Fibroblast of skin of left quadriceps (primary cell): ENCODE measurements around the gene FIGN.

Experiments used
- DNase-seq, 2 experiments: peaks; one replicate each; pipeline ENCODE4 v3.0.0-alpha.2; 2013; ENCODE audit warnings: low read depth in 2 of 2

FIGN gene

DNA sequence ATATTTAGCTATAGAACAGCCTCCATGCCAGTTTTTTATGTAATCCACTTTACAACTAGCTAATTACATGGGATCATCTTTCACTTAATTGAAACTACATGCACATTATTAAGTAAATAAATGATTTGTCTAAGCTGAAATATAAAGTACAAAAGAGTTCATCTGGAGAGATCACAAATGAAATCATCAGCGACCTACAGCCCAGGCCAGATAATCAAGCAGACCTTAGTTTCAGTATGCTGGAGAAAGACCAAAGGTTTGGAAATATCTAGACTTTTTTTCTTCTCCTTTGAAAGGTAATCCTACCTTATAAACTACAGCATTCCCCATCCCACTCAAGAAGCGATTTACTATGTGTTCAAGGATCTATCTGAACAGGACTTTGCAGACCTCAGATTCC is 26.5 kb downstream of the FIGN start:
- DNase-seq = no peak

DNA sequence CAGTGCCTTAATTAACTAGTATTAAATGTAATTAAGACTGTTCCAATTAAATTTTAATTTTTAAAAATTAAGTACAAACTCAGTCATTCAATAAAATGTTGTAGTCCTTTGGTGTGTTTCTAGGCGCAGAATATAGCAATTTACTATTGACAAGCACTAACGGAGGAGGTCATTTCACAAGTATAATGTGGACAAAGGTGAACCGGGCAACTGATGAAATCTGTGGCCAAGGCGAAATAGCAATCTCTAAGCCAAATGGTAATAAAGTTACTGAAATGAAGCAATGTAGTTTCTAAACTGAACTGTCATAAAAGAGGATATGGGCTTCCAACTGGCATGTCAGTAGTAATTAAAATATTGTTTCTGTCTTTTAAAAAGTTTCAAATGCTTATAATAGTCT is 27.5 kb downstream of the FIGN start:
- DNase-seq = no peak

DNA sequence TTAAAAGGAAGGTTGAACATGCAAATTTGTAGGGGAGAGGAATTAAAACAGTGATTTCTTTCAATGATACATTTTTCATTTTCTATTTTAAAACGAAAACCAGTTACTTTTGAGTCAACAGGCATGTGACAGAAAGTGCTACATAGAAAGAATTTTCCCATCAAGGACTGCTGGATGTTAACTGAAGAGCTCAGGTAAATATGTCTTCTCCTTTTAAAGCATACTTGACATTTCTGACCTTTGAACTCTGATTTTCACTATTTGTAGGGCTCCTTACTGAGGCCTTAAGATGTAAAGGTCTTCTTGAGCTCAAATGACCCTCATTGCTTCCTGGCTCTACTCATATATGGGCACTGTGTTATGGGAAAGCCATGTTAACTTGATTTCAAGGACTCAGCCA is 32.4 kb downstream of the FIGN start:
- DNase-seq = no peak

DNA sequence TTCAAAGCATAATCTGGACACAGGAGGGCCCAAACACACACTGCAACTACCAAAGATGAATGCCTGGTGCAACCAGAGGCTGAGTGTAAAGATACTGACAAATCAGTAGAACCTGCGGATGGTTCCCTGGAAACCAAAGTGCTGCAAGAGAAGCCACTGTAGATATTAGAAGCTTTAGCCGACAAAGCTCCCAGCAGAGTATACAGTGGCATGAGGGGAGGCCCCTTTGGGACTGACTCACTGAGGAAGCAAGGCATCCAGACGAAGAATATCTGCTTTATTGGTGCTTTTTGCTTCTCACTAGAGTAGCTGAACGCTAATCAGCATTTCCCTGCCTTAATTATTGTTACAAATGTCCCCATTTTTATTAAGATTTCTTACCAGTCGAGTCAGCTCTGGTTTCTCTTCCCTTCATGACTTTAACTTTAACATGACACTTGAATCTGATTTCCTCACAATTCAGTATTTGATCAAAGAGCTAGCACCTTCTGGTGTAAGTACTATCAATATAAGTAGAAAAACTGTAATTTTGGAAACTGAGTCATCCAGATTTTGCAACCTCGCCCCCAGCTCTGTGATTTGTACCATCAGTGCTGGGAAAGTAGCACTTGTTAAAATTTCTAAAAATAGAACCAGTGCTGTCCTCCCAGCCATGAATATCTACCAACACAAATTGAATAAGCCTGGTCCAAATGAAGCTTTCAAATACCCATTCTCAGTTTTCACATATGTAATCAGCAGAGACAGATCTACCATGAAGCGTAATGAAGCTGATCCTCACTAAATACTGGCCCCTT is 34.2 kb downstream of the FIGN start:
- no peak for DNase-seq

DNA sequence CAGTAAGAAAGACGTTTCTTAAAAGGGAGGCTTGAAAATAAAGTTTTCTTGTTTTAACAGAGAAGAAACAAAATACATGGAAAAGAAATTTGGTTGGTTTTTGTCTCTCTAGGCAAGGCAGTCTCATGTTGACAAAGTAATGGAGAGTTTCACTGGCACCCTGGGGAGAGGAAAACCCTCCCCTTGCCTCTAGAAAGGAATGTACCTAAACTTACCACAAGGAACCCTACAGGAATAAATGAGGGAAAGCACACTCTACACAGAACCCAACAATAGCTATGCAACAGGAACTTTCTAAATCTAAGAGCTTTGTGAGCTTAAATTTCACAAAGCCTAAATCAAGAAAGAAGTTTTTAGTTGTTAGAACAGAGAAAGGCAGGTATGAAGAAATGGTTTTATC is 37.0 kb downstream of the FIGN start:
- no peak for DNase-seq

DNA sequence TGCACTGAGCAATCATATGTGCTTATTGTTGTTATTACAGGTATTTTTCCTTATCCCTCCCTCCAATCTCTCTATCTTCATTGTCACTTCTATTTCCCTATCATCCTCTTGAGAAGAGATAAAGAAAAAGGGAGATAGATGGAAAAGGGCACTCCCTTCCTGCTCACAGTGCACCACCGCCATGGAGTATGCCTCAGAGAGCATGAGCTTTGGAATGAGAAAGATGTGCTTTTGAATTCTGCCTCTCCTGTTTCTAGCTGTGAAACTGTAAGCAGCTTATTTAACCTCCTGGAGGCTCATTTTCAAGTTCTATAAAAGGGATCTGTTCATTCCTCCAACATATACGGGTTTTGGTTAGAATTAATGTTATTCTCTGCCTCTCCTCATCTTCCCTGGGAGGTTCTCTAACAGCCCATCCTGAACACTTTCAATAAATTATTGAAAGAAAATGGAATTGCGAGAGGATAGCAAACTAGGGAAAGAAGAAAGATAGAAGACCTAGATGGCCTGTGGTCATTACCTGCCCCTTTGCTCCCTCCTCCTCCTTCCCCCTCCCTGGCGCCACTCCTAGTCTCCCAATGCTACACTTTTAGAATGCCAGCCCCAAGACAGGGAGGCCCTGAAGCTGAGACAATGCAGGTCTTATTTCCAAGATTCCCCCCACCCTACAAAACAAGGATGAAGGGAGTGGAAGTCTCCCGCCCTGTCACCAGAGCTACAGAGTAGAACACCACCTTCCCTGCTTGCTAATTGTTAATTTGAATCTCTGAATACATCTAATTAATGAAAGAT is 37.8 kb downstream of the FIGN start:
- no peak for DNase-seq

DNA sequence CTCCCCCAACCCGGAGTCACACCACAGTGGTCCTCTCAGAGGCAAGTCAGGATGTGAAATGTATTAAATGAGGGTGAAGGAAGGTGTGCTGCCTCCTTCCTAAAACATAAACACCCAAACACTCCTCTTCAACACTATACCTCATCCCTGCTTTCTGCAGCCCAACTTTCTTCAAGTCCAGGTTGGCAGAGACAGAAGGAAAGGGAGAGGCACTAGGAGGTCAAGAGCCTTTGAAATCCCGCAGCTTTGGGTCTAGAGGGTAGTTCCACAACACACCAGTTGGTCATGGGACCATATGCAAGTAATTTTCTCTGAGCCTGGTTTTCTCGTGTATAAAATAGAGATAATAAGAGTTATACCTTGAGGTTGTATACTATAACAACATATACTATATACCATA is 38.4 kb downstream of the FIGN start:
- no peak for DNase-seq

DNA sequence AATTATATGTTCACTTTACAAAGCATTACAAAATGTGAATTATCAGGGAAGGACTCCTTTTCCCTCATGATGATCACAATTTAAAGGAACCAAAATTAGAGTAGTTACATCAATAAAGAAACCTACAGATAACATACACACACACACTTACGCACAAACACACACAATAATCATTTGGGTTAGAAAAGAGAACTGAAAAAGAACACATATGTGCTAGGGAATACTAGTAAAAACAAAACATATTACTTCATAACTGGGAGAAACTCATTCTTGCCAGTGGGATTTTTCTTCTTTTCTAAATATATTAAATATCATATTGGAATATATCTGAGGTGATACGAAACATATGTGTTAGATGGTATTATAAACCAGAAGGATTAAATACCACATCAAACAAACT is 42.3 kb downstream of the FIGN start:
- DNase-seq = no peak

DNA sequence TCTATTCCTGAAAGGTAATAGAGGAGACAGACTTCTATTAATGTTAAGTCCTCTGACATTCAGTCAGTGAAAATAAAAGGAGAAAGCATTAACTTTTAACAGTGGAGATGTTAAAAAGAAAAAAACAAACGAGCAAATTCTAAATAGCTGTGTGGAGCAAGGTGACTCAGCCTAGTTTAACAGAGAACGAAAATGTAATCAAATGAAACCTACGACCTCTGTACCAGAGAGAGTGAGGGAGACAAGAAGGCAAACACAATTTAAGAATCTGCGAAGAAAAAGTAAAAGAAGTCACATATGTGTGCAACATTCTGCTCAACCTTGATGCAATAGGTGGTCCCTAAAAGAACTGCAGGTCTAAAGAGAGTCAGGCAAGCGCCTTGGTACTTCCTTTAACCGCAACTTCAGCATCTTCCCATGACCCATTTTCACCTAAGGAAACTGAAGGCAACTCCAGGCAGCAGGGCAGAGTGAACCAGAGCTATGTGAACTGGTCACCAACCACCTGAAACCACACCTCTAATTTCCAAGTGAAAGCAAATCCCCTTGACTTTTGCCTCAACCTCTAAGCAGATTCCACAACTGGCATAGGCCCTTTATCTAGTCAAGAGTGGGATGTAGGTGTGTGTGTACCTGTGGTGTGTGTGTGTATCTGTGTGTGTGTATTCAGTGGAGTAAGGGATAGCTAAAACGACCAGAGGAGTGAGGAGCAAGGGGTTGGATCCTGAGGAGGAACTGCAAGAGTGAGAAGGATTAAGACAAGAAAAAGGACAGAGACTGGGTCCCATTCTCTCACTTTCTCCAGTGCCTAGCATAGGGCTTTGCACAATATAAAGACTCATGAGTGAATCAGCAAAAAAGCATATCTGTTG is 43.0 kb downstream of the FIGN start:
- DNase-seq = no peak

DNA sequence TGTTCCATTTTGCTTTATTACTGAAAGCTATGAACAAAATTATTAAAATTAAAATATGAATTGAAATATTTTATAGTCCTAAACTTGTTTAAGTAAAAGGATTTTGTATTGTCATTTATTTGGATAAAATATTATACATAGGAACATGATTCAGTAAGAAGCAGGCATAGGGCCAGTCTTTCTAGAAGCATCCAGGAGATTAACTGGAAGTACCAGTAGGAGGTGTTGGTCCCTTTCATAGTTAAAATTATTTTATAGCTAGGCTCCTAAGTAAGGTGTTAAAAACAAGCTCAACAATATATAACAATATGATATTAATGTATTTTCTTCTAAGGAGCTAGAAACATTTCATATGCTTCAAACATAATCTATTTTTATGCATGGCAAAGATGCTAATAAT is 43.7 kb downstream of the FIGN start:
- no peak for DNase-seq

DNA sequence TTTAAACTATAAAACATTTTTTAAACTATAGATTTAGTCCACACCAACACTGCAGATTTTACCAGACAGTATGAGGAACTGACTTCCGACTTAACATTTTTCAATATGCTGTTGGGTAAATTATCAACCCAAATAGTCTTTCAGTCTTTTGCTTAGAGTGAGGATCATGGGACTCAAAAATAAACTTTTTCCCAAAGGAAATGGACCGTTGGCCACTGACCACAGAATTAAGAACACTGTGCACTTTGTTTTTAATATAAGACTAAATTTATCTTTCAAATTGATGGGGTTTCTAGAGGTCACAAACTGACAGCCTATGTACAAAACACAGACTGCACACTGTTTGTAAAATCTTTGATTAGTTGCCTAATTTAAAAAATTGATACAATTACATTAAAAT is 44.9 kb downstream of the FIGN start:
- no peak for DNase-seq

DNA sequence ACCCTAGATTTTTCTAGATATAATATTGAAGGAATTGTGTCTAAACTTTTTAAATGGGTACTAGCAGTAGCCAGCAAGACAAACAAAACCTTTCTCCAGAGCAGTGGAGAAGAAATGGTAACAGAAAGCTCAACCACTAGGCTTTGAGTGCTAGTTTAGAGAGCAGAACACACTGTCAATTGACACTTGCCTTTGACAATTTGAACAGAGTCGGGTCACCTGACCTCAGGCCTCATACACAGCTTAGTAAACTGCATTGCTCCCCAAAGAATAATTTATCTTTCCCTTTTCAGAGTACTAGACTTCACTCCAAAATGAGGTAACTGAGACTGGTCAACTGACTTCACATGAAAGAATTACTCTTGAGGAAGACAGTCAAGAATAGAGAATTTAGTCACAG is 48.6 kb downstream of the FIGN start:
- no peak for DNase-seq

DNA sequence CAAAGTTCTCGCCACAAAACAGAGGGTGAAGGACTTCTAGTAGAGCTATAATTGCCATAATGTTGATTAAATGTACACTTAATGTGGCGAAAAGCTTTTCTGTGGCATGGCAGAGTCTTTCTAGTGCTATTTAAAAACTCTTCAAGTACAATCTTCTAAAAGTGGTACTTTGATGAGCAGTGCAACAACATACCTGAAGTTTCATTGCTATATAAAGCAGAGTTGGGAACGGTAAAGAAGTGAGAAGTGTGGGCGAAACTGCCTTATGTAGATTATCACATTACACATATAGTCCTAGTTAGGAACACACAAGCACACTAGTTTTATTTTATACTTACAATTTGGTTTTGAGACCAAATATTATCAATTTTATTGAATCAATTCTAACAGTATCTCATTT is 49.5 kb downstream of the FIGN start:
- no peak for DNase-seq

DNA sequence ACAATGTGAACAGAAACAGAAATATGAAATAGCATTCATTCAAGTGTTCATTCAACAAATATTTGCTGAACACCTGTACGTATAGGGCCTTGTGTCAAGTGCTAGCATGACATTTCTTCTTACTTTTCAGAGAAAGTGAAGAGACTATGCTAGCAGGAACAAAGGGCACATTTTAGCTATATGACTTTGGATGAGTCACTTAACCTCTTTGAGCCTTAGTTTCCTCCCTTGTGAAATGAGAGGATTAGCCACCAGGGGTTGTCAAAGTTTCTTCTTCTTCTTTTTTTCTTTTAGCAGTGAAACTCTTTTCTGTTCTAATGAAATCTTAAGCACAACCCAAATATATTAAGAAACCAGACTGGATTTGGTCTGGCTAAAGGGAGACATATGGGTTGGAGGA is 53.1 kb downstream of the FIGN start:
- DNase-seq = no peak

DNA sequence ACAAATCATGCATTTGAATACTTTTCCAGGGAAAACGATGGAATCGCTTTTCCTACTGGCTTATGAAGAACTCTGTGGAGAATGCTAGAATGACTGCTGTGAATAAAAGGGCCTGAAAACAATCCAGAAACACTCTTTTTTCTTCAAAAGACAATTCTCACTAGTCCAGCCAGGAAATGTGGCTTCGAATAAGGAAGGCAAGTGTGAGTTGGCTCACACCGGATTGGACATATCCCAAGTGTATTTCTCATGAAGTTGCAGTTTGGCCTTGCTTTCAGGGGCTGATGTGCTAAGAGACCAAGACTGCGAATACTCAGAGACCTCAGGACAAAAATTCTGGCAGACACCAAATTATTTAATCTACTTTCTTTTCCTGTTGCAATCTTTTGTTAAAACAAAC is 54.1 kb downstream of the FIGN start:
- DNase-seq = no peak

DNA sequence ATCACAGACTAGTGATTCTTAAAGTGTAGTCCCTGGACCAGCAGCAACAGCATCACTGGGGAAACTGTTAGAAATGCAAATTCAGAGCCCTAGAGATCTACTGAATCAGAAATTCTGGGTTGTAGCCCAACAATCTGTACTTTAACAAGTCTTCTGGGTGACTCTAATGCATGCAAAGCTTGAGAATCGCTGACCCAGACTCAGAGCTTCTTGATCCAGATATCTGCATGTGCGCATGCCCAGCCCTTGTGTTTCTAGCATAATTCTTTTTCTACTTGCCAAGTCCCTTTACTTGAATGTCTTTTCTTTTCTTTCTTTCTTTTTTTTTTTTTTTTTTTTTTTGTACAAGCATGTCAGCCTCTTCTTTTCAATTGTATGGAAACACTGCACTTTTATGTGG is 60.4 kb downstream of the FIGN start:
- DNase-seq = no peak

DNA sequence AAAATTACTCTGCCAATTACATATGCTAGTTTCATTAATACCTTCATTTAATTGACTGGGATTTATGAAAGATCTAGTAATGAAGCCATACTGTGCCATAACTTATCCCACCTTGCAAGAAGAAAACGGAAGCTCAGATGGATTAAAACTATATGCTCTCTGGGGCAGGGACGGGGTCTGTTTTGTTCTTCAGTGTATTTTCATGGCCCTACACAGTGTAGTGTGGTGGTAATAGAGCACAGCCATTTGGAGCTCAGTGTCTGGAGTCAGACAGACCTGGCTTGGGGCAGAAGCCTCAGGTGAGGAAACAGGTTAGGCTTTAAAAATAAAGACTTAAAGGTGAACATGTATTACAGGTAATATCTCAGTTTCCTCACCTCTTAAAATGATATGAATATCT is 62.3 kb downstream of the FIGN start:
- no peak for DNase-seq

DNA sequence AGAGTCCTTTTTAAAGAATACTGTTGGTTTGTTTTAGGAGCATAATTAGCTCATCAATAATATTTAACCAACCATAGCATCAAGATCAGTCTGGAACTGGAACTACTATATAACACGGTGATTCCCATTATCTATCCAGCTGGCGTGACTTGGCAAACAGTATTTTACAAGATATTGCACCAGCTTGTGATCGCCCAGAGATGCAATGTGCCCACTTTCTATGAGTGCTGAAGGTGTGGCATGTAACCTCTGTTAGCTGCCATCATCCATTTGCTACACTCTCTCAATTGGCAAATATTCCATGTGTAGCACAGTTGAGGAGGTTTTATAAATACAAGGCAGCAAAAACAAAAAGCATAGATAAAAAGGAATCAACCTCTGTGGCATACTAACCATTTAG is 64.9 kb downstream of the FIGN start:
- no peak for DNase-seq

DNA sequence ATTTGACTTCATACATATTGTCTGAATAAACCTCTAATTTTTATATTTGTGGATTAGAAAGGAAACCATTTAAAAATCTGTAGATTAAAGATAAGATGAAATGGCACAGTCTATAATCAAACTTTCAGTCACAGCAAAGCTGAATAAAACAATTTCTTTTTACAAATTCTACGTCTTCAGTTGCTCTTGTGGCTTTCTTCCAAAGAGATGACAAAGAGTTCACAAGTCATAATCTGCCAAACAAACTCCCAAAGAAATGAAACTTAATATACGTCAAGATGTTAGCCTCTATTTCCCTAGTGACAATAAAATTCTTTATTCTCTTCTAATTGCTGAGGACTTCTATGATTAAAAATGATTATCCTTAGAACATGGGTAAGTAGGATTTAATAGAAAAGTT is 66.3 kb downstream of the FIGN start:
- no peak for DNase-seq

DNA sequence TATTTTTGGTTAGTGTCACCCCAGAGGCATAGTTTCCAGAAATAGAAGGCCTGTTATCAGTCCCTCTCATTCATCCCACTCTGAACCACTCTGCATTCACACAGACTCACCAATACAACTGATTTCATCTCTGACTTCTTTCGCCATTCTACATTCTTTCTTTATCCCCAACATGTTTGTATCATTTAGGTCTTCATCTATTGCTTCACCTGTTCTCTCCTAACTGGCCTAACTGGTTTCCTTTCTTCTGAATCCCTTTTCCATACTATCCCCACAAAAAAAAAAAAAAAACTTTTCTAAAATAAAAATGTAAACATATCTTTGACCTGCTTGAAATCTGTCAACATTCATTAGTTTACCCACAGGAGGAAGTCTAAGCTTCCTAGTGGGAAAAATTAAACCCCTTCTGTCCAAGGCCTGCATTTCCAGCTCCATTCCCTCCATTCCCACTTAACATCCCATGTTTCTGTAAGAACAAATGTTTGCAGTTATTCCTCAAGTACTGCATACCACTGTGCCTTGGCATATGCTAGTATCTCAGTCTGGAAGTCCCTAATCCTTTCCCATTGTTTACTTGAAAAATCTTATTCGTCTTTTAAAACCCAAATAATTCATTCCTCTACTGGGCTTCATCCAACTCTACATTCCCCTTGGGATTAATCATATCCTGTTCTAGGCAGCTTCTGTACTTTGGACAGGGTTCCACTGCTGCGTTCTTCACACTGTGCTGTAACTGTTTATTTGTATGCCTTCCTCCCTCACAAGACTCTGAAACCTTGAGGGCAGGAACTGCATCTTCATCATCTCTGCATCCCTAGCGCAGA is 68.5 kb downstream of the FIGN start:
- DNase-seq = peak; percentile 83 to 85

DNA sequence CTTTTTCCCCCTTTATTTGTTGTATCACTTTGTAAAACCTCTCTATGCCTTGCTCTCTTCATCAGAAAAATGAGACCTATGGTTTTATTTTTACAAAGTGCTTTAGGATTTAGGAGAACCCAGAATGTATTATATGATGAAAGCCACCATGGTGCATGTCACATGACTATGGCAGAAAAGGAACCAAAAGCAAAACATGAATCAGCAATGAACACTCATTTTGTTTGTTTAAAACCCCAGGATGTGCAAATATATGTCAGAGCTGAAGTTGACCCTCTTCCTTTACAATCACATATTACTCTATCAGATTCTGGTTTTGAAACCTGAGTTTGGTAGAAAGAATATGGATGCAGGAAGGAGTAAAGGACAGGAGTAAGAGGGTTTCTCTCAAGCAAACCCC is 70.0 kb downstream of the FIGN start:
- DNase-seq = no peak

DNA sequence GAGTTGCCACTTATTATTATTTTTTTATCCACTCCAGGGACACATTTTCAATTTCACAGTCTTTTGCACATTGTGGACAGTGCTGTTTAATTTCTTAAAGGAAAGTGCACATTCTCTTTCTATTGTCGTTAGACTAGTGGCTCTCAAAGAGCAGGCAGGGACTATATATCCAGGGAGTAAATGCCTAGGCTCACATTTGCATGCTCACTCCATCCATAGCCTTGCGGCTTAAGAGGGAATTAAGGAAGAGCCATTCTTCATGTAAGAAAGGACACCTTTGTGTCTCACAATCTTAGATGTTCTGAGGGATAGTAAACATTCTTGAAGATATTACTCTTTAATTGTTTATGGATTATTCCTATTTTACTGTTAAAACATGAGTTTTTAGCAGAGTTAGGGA is 70.8 kb downstream of the FIGN start:
- no peak for DNase-seq
